HFF-Myc (cell line): ENCODE results near the gene PRM1.

Source experiments
- DNase-seq: peaks from one replicate; pipeline ENCODE4 v3.0.0-alpha.2; 2011; ENCODE audit warnings: low read depth; ENCODE audit errors: extremely low read depth
- H3K4me3 ChIP-seq: replicated peaks from 2 replicates; pipeline ENCODE4 v1.5.1; 2011; ENCODE audit warnings: low read depth, mild to moderate bottlenecking, control low read depth, low read length
- TF ChIP-seq, protein P1 (sequence below): IDR thresholded peaks from 2 replicates; pipeline ENCODE4 v1.5.1; 2012; ENCODE audit warnings: mild to moderate bottlenecking, low read depth, low read length, control low read depth; ENCODE audit errors: missing control alignments

Gene PRM1

DNA sequence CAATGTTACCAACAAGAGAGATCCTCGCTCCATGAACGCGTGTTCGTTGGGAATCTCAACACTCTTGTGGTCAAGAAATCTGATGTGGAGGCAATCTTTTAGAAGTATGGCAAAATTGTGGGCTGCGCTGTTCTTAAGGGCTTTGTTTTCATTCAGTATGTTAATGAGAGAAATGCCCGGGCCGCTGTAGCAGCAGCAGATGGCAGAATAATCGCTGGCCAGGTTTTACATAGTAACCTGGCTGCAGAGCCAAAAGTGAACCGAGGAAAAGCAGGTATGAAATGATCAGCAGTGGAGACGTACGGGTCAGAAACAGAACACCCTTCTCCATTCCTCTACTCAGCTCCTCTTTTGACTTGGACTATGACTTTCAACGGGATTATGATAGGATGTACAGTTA is 38.5 kb downstream of the PRM1 start:
- H3K4me3 ChIP-seq: no peak overlapping the region
- TF ChIP-seq, protein P1, sequence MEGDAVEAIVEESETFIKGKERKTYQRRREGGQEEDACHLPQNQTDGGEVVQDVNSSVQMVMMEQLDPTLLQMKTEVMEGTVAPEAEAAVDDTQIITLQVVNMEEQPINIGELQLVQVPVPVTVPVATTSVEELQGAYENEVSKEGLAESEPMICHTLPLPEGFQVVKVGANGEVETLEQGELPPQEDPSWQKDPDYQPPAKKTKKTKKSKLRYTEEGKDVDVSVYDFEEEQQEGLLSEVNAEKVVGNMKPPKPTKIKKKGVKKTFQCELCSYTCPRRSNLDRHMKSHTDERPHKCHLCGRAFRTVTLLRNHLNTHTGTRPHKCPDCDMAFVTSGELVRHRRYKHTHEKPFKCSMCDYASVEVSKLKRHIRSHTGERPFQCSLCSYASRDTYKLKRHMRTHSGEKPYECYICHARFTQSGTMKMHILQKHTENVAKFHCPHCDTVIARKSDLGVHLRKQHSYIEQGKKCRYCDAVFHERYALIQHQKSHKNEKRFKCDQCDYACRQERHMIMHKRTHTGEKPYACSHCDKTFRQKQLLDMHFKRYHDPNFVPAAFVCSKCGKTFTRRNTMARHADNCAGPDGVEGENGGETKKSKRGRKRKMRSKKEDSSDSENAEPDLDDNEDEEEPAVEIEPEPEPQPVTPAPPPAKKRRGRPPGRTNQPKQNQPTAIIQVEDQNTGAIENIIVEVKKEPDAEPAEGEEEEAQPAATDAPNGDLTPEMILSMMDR: no peak
- no peak for DNase-seq

GRCh38 chr16:11241480-11242204 is 39.5 kb downstream of the PRM1 start:
- no peak overlapping the region for H3K4me3 ChIP-seq
- TF ChIP-seq, protein P1: no peak
- no peak for DNase-seq

DNA sequence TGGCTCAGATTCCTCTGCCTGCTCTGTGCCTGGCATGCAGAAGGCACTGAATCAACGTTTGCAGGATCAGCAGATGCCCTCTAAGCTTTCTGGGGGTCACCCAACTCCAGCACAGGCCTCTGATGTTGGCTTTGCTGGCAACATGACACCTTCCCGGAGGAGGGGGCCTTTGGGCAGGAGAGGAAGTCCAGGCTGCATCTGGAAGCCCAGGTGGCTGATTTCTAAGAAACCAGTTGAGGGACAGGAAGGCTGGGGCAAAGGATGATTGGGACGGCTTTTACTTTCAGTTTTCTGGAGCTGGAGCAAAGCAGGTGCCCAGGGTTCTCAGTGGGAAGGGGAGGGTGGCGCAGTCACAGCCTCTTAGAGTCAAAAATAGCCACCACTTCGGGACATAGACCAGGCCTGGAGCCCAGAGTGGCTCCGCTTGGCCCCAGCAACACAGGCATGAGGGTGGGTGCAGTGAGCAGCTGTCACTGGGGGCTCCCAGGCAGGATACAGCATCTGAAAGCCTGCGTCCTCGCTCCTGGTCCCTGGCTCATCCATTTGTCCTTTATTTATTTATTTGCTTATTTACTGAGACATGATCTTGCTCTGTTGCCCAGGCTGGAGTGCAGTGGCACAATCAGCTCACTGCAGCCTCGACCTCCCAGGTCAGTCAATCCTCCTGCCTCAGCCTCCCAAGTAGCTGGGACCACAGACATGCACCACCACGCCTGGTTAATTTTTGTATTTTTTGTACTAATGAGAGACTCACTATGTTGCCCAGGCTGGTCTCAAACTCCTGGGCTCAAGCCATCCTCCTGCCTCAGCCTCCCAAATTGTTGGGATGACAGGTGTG is 40.3 kb downstream of the PRM1 start:
- TF ChIP-seq, protein P1: no peak
- DNase-seq: no peak
- H3K4me3 ChIP-seq: no peak overlapping the region

DNA sequence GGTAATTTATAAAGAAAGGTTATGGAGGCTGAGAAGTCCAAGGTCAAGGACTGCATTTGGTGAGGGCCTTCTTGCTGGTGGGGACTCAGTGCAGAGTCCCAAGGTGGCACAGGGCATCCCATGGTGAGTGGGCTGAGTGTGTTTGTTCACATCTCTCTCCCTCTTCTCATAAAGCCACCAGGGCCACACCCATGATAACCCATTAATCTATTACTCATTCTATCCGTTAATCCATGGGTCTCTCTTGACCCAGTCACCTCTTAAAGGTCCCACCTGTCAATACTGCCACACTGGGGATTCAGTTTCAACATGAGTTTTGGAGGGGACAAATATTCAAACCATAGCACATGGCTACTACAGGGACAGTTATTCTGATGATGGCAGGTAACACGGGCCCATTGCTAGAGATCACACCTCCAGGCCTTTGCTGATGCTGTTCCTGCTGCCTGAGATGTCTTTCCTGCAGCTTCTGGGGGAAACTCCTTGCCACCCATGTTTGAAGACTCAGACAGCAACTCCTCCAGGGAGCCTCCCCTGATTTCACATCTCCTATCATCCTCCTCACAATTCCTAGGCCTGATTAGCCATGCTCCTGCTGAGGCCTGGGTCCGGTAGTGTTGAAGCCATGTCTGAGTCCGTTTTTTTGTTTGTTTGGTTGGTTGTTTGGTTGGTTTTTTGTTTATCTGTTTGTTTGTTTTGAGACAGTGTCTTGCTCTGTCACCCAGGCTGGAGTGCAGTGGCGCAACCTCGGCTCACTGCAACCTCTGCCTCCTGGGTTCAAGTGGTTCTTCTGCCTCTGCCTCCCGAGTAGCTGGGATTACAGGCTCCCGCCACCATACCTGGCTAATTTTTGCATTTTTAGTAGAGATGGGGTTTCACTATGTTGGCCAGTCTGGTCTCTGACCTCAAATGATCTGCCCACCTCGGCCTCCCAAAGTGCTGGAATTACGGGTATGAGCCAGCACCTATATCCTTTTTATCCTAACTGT is 41.2 kb downstream of the PRM1 start:
- H3K4me3 ChIP-seq: no peak overlapping the region
- DNase-seq: no peak
- TF ChIP-seq, protein P1: no peak

DNA sequence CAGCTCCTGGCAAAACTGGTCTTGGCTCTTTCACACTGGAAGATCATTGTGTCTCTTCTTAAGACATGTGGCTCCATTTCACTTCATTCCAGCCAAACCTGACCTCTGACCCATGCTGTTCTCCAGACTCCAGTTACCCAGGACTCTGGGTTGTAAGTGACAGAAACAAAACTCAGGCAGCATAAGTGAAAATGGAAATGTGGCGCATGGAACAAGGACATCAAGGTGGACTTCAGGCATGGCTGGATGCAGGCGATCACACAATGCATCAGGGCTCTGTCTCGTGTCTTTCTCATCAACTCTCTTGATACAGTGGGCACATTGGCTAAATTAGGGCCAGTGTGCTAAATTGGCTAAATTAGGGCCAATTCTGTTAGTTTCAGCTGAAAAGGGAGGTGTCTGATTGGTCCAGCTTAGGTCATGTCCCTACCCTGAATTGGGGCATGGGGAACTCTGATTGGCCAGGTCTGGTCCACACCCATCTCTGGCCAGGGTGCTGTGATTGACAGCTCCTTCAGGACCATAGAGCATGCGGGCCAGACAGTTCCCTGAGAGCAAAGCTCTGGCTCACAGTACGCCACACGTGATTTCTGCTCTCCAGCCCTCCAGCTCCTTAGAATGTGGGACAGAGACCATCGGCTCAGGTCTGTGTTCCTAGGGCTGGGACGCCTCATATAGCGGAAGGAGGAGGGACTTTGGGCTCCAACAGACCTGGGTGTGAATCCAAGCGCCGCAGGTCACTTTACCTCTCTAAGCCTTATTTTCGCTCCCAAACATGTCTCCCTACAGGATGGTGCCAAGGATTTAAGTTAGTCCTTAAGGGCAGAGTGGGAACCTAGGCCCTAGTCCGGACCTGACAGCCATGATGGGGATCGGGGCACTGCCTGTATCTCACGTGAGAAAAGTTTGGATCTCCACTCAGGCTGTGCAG is 42.6 kb downstream of the PRM1 start:
- TF ChIP-seq, protein P1: no peak
- no peak overlapping the region for H3K4me3 ChIP-seq
- DNase-seq: no peak
